Measurements from ENCODE around the gene CSNK1G3.

The CSNK1G3 gene

DNA sequence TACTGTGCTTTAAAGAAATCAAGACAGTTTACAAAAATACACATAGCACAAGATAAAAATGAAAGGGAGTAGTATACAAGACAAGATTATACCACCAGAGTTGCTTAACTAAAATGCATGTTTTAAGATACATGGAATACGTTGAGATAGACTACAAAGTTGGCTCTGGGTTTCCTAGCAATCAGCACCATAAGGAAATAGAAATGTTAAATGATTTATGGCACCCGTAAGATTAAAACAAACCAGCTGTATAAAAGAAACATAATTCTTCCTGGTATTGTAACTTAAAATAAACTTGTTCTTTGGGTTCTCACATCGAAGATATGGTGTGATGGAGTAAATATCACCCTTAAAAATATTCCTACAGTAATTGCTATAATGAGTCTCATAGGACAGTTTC lies 9.9 kb upstream of the CSNK1G3 start:
- TF ChIP-seq ZFX (IDR thresholded peaks at IDR 0.05) = no peak
- TF ChIP-seq, protein P1, sequence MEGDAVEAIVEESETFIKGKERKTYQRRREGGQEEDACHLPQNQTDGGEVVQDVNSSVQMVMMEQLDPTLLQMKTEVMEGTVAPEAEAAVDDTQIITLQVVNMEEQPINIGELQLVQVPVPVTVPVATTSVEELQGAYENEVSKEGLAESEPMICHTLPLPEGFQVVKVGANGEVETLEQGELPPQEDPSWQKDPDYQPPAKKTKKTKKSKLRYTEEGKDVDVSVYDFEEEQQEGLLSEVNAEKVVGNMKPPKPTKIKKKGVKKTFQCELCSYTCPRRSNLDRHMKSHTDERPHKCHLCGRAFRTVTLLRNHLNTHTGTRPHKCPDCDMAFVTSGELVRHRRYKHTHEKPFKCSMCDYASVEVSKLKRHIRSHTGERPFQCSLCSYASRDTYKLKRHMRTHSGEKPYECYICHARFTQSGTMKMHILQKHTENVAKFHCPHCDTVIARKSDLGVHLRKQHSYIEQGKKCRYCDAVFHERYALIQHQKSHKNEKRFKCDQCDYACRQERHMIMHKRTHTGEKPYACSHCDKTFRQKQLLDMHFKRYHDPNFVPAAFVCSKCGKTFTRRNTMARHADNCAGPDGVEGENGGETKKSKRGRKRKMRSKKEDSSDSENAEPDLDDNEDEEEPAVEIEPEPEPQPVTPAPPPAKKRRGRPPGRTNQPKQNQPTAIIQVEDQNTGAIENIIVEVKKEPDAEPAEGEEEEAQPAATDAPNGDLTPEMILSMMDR (conservative IDR thresholded peaks at IDR 0.05) = no peak
- no peak overlapping the region for H3K27ac ChIP-seq

- H3K27ac ChIP-seq = no peak overlapping the region
- no peak for TF ChIP-seq ZFX (IDR thresholded peaks at IDR 0.05)
- TF ChIP-seq, protein P1 (conservative IDR thresholded peaks at IDR 0.05) = no peak
These were observed 8.7 kb upstream of the CSNK1G3 start for GRCh38 chr5:123503299-123503698.

DNA sequence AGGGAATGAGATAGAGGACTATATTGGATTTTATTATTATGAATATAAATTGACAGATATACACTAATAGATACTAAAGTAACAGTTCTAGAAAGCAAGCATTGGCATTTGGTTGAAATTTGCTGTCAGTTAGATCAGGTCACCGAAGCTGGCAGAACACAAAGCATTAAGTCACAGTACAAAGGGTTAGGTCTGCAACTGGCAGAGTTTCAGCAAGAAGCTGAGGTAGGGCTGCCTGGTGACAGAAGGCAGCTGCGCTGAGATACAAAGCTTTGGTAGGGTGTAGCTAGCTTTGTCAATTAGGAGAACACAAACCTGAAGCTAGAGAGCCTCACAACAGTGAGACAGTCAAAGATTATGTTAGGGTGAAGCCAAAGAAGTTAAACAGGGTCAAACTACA lies 6.3 kb upstream of the CSNK1G3 start:
- TF ChIP-seq, protein P1 (conservative IDR thresholded peaks at IDR 0.05) = no peak
- TF ChIP-seq ZFX (IDR thresholded peaks at IDR 0.05) = no peak
- H3K27ac ChIP-seq = no peak overlapping the region

DNA sequence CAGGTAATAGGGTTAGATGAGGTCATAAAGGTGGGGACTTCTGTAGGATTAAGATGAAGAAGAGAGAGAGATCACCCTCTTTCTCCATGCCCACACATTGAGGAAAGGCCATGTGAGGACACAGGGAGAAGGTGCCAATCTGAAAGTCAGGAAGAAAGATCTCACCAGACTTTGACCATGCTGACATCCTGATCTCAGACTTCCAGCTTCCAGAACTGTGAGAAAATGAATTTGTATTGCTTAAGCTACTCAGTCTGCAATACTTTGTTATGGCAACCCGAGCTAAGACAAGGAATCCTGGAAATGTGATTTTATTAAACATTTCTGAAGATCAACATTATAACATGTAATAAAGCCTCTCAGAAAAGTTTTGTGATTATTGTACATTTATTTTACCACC lies 3.5 kb upstream of the CSNK1G3 start:
- H3K27ac ChIP-seq = no peak overlapping the region
- no peak for TF ChIP-seq ZFX (IDR thresholded peaks at IDR 0.05)
- TF ChIP-seq, protein P1 (conservative IDR thresholded peaks at IDR 0.05) = no peak

GRCh38 chr5:123511290-123511647 lies 708 bp upstream of the CSNK1G3 start:
- no peak for TF ChIP-seq ZFX (IDR thresholded peaks at IDR 0.05)
- TF ChIP-seq, protein P1 (conservative IDR thresholded peaks at IDR 0.05) = no peak
- peak overlapping the region; percentile 91 for H3K27ac ChIP-seq

GRCh38 chr5:123512611-123513461 lies 859 bp downstream of the CSNK1G3 start:
- TF ChIP-seq ZFX (IDR thresholded peaks at IDR 0.05) = 0 out of 2 replicates have a peak, but pooled peaks have one; percentile 11
- TF ChIP-seq, protein P1 (conservative IDR thresholded peaks at IDR 0.05) = peak; percentile 3; the same call in 1 of the 2 replicates
- H3K27ac ChIP-seq = peak overlapping the region; percentile 91

DNA sequence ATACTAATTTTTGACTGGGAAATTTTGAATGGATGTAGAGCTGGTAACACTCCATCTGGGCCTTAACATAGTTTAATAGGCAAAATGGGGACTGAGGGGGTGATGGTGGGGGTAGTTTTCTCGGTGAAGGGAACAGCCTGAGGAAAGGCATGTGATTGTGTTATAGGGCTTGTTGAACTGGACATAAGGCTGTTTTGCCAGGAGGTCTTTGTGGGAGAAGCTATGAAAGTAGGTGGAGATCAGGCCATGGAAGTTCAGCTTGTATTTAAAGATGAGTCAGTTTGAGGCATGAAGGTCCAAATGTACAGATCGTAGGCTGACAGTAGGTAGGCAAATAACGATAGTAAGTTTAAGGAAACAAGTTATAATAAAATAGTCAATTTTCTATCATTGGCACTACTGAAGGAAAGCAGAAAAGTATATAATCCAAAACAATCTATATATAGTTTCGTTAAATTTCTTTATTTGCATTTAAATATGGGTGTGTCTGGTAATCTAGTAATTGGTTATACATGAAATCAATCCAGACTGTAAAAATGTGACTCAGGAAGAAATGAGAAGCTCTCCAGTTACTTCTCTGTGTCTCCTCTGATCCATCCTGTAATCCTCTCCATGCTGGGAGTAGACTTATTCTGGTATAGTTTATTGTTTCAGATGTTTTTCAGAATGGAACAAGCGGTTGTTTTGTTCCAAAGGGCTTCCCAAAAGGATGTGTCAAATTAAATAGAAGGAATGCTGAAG lies 2.8 kb downstream of the CSNK1G3 start:
- H3K27ac ChIP-seq = no peak overlapping the region
- TF ChIP-seq, protein P1 (conservative IDR thresholded peaks at IDR 0.05) = no peak
- TF ChIP-seq ZFX (IDR thresholded peaks at IDR 0.05) = no peak

Data from C4-2B (cell line).